ENCODE data around the gene KBTBD4. TPM values are rescaled to one million over a fixed set of nuclear protein-coding genes. Genes with fewer than 3 reads are reported as not detected.

The KBTBD4 gene
- total and polyA plus RNA-seq, 4 donors, result 5.6 to 12.0 (median 8.6) TPM

DNA sequence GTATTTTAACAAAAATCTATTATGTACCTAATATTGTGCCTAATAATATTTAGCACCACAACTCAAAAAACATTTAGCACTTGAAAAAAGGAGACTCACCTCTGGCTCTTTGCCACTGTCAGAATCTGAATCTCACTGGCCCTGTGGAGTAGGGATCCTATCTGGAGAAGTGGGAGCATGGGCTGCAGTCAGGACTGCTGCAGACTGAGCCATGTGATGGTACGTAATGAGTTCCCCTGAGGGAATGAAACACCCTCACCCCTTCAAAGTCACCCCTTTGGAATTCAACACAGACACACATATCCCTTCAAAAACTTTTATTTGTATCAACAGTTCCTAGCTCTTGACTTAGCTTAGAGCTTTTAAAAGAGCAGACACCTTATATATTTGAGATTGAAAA is 6.9 kb downstream of the KBTBD4 start:
- peak overlapping the region in 1 of 2 donors; percentile 2 for H3K27ac ChIP-seq (ENCODE audit: low read depth in 1 of 2, low read length in 2 of 2)
- peaks cover 0 to 15% (median 4%) of the 10 kb centered on the region in 4 donors for H3K36me3 ChIP-seq (ENCODE audit: control insufficient read depth in 4 of 4, insufficient read depth in 3 of 4, low read depth in 1 of 4, low read length in 3 of 4)
- 93% methylated on average over 1 of the region's 1 CpG for WGBS
- peaks cover 3 to 30% (median 25%) of the 10 kb centered on the region in 4 donors for H3K4me1 ChIP-seq (ENCODE audit: control insufficient read depth in 4 of 4, insufficient read depth in 4 of 4, low read length in 3 of 4)
- no peak for DNase-seq (ENCODE audit: low spot score)
- H3K4me3 ChIP-seq (ENCODE audit: low read depth in 1 of 3, low read length in 3 of 3), result no peak overlapping the region
- H3K9me3 ChIP-seq (ENCODE audit: control insufficient read depth in 4 of 4, low read length in 3 of 4), result no peaks in the 10 kb centered on the region
- TF ChIP-seq, protein P1, sequence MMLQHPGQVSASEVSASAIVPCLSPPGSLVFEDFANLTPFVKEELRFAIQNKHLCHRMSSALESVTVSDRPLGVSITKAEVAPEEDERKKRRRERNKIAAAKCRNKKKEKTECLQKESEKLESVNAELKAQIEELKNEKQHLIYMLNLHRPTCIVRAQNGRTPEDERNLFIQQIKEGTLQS (IDR thresholded peaks at IDR 0.05), result no peak
- TF ChIP-seq, protein P2, sequence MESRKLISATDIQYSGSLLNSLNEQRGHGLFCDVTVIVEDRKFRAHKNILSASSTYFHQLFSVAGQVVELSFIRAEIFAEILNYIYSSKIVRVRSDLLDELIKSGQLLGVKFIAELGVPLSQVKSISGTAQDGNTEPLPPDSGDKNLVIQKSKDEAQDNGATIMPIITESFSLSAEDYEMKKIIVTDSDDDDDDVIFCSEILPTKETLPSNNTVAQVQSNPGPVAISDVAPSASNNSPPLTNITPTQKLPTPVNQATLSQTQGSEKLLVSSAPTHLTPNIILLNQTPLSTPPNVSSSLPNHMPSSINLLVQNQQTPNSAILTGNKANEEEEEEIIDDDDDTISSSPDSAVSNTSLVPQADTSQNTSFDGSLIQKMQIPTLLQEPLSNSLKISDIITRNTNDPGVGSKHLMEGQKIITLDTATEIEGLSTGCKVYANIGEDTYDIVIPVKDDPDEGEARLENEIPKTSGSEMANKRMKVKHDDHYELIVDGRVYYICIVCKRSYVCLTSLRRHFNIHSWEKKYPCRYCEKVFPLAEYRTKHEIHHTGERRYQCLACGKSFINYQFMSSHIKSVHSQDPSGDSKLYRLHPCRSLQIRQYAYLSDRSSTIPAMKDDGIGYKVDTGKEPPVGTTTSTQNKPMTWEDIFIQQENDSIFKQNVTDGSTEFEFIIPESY (IDR thresholded peaks at IDR 0.05), result no peak
- TF ChIP-seq, protein P3, sequence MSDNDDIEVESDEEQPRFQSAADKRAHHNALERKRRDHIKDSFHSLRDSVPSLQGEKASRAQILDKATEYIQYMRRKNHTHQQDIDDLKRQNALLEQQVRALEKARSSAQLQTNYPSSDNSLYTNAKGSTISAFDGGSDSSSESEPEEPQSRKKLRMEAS (IDR thresholded peaks at IDR 0.05), result no peak
- no peak for TF ChIP-seq JUND (IDR thresholded peaks at IDR 0.05)
- TF ChIP-seq FOXA1 (IDR thresholded peaks at IDR 0.05), result no peak
- no peak for TF ChIP-seq YY1 (IDR thresholded peaks at IDR 0.05)
- TF ChIP-seq, protein P4, sequence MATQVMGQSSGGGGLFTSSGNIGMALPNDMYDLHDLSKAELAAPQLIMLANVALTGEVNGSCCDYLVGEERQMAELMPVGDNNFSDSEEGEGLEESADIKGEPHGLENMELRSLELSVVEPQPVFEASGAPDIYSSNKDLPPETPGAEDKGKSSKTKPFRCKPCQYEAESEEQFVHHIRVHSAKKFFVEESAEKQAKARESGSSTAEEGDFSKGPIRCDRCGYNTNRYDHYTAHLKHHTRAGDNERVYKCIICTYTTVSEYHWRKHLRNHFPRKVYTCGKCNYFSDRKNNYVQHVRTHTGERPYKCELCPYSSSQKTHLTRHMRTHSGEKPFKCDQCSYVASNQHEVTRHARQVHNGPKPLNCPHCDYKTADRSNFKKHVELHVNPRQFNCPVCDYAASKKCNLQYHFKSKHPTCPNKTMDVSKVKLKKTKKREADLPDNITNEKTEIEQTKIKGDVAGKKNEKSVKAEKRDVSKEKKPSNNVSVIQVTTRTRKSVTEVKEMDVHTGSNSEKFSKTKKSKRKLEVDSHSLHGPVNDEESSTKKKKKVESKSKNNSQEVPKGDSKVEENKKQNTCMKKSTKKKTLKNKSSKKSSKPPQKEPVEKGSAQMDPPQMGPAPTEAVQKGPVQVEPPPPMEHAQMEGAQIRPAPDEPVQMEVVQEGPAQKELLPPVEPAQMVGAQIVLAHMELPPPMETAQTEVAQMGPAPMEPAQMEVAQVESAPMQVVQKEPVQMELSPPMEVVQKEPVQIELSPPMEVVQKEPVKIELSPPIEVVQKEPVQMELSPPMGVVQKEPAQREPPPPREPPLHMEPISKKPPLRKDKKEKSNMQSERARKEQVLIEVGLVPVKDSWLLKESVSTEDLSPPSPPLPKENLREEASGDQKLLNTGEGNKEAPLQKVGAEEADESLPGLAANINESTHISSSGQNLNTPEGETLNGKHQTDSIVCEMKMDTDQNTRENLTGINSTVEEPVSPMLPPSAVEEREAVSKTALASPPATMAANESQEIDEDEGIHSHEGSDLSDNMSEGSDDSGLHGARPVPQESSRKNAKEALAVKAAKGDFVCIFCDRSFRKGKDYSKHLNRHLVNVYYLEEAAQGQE (IDR thresholded peaks at IDR 0.05), result no peak
- TF ChIP-seq, protein P5, sequence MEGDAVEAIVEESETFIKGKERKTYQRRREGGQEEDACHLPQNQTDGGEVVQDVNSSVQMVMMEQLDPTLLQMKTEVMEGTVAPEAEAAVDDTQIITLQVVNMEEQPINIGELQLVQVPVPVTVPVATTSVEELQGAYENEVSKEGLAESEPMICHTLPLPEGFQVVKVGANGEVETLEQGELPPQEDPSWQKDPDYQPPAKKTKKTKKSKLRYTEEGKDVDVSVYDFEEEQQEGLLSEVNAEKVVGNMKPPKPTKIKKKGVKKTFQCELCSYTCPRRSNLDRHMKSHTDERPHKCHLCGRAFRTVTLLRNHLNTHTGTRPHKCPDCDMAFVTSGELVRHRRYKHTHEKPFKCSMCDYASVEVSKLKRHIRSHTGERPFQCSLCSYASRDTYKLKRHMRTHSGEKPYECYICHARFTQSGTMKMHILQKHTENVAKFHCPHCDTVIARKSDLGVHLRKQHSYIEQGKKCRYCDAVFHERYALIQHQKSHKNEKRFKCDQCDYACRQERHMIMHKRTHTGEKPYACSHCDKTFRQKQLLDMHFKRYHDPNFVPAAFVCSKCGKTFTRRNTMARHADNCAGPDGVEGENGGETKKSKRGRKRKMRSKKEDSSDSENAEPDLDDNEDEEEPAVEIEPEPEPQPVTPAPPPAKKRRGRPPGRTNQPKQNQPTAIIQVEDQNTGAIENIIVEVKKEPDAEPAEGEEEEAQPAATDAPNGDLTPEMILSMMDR (IDR thresholded peaks at IDR 0.05; ENCODE audit: low read depth, low read length, missing input control), result no peak
- TF ChIP-seq SP1 (IDR thresholded peaks at IDR 0.05), result no peak
- no peak for TF ChIP-seq RXRA (IDR thresholded peaks at IDR 0.05)
- no peak for TF ChIP-seq TAF1 (conservative IDR thresholded peaks at IDR 0.05)
- no peaks in the 10 kb centered on the region for H3K27me3 ChIP-seq (ENCODE audit: control insufficient read depth in 4 of 4, insufficient read depth in 4 of 4, low read length in 3 of 4)
- no peak overlapping the region for H3K9ac ChIP-seq (ENCODE audit: low read depth in 1 of 2, low read length in 2 of 2)

DNA sequence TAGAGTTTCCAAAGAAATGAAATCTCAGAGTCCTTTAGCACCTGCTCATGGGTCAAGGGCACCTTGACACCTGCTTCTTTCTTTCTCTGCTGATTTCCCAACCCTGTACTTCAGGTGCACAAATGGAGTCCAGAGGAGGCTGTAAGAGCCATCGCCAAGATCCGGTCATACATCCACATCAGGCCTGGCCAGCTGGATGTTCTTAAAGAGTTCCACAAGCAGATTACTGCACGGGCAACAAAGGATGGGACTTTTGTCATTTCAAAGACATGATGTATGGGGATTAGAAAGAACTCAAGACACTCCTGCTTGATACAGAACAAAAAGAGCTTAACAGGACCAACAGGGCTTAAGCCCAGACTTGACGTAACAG is 7.4 kb downstream of the KBTBD4 start:
- Histone ChIP-seq H3K4me1 (ENCODE audit: control insufficient read depth in 4 of 4, insufficient read depth in 4 of 4, low read length in 3 of 4) (peaks cover 3 to 35% (median 27%) of the 10 kb centered on the region in 4 donors), H3K36me3 (ENCODE audit: control insufficient read depth in 4 of 4, insufficient read depth in 3 of 4, low read depth in 1 of 4, low read length in 3 of 4) (peaks cover 0 to 15% (median 4%) of the 10 kb centered on the region in 4 donors), H3K9me3 (ENCODE audit: control insufficient read depth in 4 of 4, low read length in 3 of 4) (no peaks in the 10 kb centered on the region), H3K27ac (ENCODE audit: low read depth in 1 of 2, low read length in 2 of 2) (no peak overlapping the region), H3K27me3 (ENCODE audit: control insufficient read depth in 4 of 4, insufficient read depth in 4 of 4, low read length in 3 of 4) (no peaks in the 10 kb centered on the region), H3K4me3 (ENCODE audit: low read depth in 1 of 3, low read length in 3 of 3) (no peak overlapping the region), H3K9ac (ENCODE audit: low read depth in 1 of 2, low read length in 2 of 2) (no peak overlapping the region)
- no peak for DNase-seq (ENCODE audit: low spot score)
- WGBS, result 95% methylated on average over 4 of the region's 4 CpGs
- TF ChIP-seq, protein P2 (IDR thresholded peaks at IDR 0.05), result no peak
- TF ChIP-seq, protein P1 (IDR thresholded peaks at IDR 0.05), result no peak
- no peak for TF ChIP-seq JUND (IDR thresholded peaks at IDR 0.05)
- TF ChIP-seq HNF4A (conservative IDR thresholded peaks at IDR 0.05), result no peak
- TF ChIP-seq YY1 (IDR thresholded peaks at IDR 0.05), result no peak
- no peak for TF ChIP-seq RAD21 (IDR thresholded peaks at IDR 0.05)
- no peak for TF ChIP-seq TAF1 (conservative IDR thresholded peaks at IDR 0.05)
- TF ChIP-seq, protein P4 (IDR thresholded peaks at IDR 0.05), result no peak
- TF ChIP-seq, protein P3 (IDR thresholded peaks at IDR 0.05), result no peak
- TF ChIP-seq SP1 (IDR thresholded peaks at IDR 0.05), result no peak
- TF ChIP-seq HNF4G (IDR thresholded peaks at IDR 0.05), result no peak
- no peak for TF ChIP-seq FOXA1 (IDR thresholded peaks at IDR 0.05)
- no peak for TF ChIP-seq FOXA2 (IDR thresholded peaks at IDR 0.05)
- no peak for TF ChIP-seq GABPA (IDR thresholded peaks at IDR 0.05 in 1 of 2, conservative IDR thresholded peaks at IDR 0.05 in 1 of 2)

Data from liver (tissue), 9 donors.